ENCODE data around the gene TNK2. TPM values are rescaled to one million over a fixed set of nuclear protein-coding genes. Genes with fewer than 3 reads are reported as not detected.

Gene TNK2
- total and polyA plus RNA-seq, 2 donors (not counting 3 experiments of a cell fraction or from before 2014, with no cell fraction given), result 18.6 to 71.6 TPM

DNA sequence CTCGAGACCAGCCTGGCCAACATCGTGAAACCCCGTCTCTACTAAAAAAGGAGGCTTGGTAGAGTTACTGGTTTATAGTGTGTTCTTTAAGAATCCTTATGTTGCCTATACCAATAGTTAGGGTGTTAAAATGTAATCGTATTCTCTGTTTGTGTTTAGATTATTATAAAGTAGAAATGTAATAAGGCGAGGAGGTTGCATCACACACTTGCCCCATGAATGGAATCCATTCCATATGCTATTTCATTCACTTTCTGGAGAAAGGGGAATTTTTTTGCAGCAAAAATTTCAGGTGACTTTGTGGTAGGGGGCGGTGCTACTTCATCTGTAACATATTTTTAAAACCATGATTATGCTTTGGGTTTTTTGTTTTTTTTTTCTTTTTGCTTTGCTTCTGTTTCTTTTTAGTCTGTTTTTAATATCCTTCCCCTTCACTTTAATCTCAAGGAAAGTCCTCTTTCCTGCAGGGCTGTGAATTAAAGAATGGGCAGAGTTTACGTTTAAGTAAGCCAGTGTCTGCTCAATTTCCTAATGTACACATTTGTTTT, 63.6 kb downstream of the TNK2 start:
- Histone ChIP-seq H4K20me1 (replicated peaks; ENCODE audit: control insufficient read depth, extremely low read depth, insufficient read depth, low read length) (no peaks in the 10 kb centered on the region), H3K9me1 (replicated peaks; ENCODE audit: control insufficient read depth, extremely low read depth, insufficient read depth, low read length) (no peaks in the 10 kb centered on the region), H3K4me1 (ENCODE audit: control insufficient read depth, extremely low read depth, insufficient read depth, low read length) (no peaks in the 10 kb centered on the region), H3K9ac (replicated peaks; ENCODE audit: extremely low read depth, insufficient read depth, low read length) (no peak overlapping the region), H3K27me3 (ENCODE audit: control insufficient read depth in 2 of 2, insufficient read depth in 2 of 2, low read length in 2 of 2) (peaks cover 0 to 2% of the 10 kb centered on the region in 2 experiments), H3K4me3 (replicated peaks in 1 of 3; ENCODE audit: insufficient read depth in 1 of 3, low read depth in 1 of 3, low read length in 3 of 3) (no peak overlapping the region), H3K9me3 (replicated peaks; ENCODE audit: control insufficient read depth, insufficient read depth, low read length) (no peaks in the 10 kb centered on the region), H3K36me3 (ENCODE audit: control insufficient read depth in 2 of 2, extremely low read depth in 1 of 2, insufficient read depth in 2 of 2, low read length in 2 of 2) (no peaks in the 10 kb centered on the region), H3K4me2 (ENCODE audit: insufficient read depth, low read length) (no peak overlapping the region), H3K79me2 (ENCODE audit: control insufficient read depth, insufficient read depth, low read length) (no peaks in the 10 kb centered on the region), H3K27ac (ENCODE audit: insufficient read depth, low read depth, low read length) (no peak overlapping the region), H2AFZ (ENCODE audit: low read depth, low read length) (no peak overlapping the region)
- dilution Hi-C loops (cut with MboI; ENCODE audit: extremely low pct_ligation_motif_present, low sequenced_read_pairs), result no loop called here
- ChIA-PET CTCF (interaction anchor here (1.3 to 1.4 kb wide), 2 partner anchors 49 to 70 kb away, joined by 3 read pairs; no protein-coding TSS in a partner anchor), POLR2A (no interaction called here)
- no TSS peak for BruUV-seq (replicated peaks)
- no peak for FAIRE-seq
- TF ChIP-seq JUN (IDR thresholded peaks at IDR 0.05; ENCODE audit: borderline replicate concordance, insufficient read depth, insufficient read length, low read depth) (no peak), GATA2 (IDR thresholded peaks at IDR 0.05; ENCODE audit: insufficient read depth, insufficient read length, low read depth, low read length) (no peak)
- no peak for DNase-seq (ENCODE audit: low read depth, low spot score)
- intact Hi-C loops (cut with micrococcal nuclease), result no loop called here

DNA sequence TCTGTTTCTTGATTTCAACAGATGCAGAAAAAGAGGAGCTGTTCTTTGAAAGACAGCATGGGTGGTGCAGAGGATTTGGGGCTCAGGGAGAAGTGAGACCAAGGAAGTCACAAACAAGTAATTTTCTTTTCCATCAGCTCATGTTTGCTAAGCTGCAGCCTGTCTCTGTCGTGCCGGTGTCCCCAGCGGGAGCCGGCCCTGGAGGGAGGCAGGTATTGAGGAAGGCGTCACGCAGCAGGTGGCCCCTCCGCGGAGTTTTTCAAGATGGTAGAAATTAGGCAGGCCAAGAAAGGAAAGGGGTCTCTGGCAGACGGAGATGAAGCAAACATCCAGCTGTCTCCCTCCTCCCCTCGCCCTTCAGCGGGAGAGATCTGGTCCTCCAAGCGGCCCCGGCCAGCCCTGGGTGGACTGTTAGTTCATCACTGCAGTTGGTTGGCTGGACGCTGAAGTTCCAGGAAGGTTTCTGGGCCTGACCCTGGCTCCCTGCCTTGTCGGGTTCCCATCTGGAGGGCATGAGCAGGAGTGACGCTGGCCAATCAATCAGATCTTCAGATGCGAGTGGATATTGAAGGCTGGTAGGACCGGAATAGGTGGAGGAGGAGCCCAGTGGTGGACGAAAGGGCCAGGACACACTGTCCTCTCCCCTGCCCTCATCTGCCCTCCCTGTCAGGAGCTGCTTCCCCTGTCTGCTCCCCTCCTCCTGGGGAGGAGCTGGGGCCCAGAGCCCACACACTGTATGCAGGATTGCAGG, 68.9 kb downstream of the TNK2 start:
- no peak overlapping the region for H3K27ac ChIP-seq (ENCODE audit: insufficient read depth, low read depth, low read length)
- no TSS peak for BruUV-seq (replicated peaks)
- POLR2A ChIA-PET, result no interaction called here
- no peak overlapping the region for H3K4me2 ChIP-seq (ENCODE audit: insufficient read depth, low read length)
- H3K4me3 ChIP-seq (replicated peaks in 1 of 3; ENCODE audit: insufficient read depth in 1 of 3, low read depth in 1 of 3, low read length in 3 of 3), result no peak overlapping the region
- no peaks in the 10 kb centered on the region for H3K9me3 ChIP-seq (replicated peaks; ENCODE audit: control insufficient read depth, insufficient read depth, low read length)
- dilution Hi-C loops (cut with MboI; ENCODE audit: extremely low pct_ligation_motif_present, low sequenced_read_pairs) (no loop called here), intact Hi-C loops (cut with micrococcal nuclease) (no loop called here)
- no peak overlapping the region for H2AFZ ChIP-seq (ENCODE audit: low read depth, low read length)
- H3K79me2 ChIP-seq (ENCODE audit: control insufficient read depth, insufficient read depth, low read length), result no peaks in the 10 kb centered on the region
- DNase-seq (ENCODE audit: low read depth, low spot score), result no peak
- H3K4me1 ChIP-seq (ENCODE audit: control insufficient read depth, extremely low read depth, insufficient read depth, low read length), result no peaks in the 10 kb centered on the region
- H3K9me1 ChIP-seq (replicated peaks; ENCODE audit: control insufficient read depth, extremely low read depth, insufficient read depth, low read length), result no peaks in the 10 kb centered on the region
- no peak for FAIRE-seq
- peaks cover 2 to 11% of the 10 kb centered on the region in 2 experiments for H3K27me3 ChIP-seq (ENCODE audit: control insufficient read depth in 2 of 2, insufficient read depth in 2 of 2, low read length in 2 of 2)
- no peaks in the 10 kb centered on the region for H3K36me3 ChIP-seq (ENCODE audit: control insufficient read depth in 2 of 2, extremely low read depth in 1 of 2, insufficient read depth in 2 of 2, low read length in 2 of 2)
- TF ChIP-seq GATA2 (IDR thresholded peaks at IDR 0.05; ENCODE audit: insufficient read depth, insufficient read length, low read depth, low read length) (no peak), EZH2 (IDR thresholded peaks at IDR 0.05; ENCODE audit: borderline replicate concordance, low read depth, low read length, severe bottlenecking) (no peak), POLR2A (IDR thresholded peaks at IDR 0.05; ENCODE audit: low read depth, low read length) (no peak), JUN (IDR thresholded peaks at IDR 0.05; ENCODE audit: borderline replicate concordance, insufficient read depth, insufficient read length, low read depth) (no peak), FOS (IDR thresholded peaks at IDR 0.05; ENCODE audit: borderline replicate concordance, insufficient read depth, low read length) (no peak), MYC (IDR thresholded peaks at IDR 0.05; ENCODE audit: low read depth, low read length) (no peak), POLR2AphosphoS5 (IDR thresholded peaks at IDR 0.05; ENCODE audit: insufficient read depth, low read depth, low read length) (no peak)
- TF ChIP-seq, protein P1, sequence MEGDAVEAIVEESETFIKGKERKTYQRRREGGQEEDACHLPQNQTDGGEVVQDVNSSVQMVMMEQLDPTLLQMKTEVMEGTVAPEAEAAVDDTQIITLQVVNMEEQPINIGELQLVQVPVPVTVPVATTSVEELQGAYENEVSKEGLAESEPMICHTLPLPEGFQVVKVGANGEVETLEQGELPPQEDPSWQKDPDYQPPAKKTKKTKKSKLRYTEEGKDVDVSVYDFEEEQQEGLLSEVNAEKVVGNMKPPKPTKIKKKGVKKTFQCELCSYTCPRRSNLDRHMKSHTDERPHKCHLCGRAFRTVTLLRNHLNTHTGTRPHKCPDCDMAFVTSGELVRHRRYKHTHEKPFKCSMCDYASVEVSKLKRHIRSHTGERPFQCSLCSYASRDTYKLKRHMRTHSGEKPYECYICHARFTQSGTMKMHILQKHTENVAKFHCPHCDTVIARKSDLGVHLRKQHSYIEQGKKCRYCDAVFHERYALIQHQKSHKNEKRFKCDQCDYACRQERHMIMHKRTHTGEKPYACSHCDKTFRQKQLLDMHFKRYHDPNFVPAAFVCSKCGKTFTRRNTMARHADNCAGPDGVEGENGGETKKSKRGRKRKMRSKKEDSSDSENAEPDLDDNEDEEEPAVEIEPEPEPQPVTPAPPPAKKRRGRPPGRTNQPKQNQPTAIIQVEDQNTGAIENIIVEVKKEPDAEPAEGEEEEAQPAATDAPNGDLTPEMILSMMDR (IDR thresholded peaks at IDR 0.05; ENCODE audit: extremely low read depth in 1 of 2, insufficient read depth in 1 of 2, low read depth in 1 of 2, low read length in 2 of 2), result no peak
- TF ChIP-seq, protein P2, sequence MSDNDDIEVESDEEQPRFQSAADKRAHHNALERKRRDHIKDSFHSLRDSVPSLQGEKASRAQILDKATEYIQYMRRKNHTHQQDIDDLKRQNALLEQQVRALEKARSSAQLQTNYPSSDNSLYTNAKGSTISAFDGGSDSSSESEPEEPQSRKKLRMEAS (IDR thresholded peaks at IDR 0.05; ENCODE audit: insufficient read depth, insufficient read length), result no peak
- CTCF ChIA-PET, result interaction anchor here (0.6 to 3.9 kb wide), 4 partner anchors 10 to 237 kb away, joined by 3 to 25 read pairs (median 4); no protein-coding TSS in a partner anchor
- H4K20me1 ChIP-seq (replicated peaks; ENCODE audit: control insufficient read depth, extremely low read depth, insufficient read depth, low read length), result no peaks in the 10 kb centered on the region
- H3K9ac ChIP-seq (replicated peaks; ENCODE audit: extremely low read depth, insufficient read depth, low read length), result no peak overlapping the region

All from endothelial cell of umbilical vein (primary cell).